ENCODE results near the gene IRF3.

DNA sequence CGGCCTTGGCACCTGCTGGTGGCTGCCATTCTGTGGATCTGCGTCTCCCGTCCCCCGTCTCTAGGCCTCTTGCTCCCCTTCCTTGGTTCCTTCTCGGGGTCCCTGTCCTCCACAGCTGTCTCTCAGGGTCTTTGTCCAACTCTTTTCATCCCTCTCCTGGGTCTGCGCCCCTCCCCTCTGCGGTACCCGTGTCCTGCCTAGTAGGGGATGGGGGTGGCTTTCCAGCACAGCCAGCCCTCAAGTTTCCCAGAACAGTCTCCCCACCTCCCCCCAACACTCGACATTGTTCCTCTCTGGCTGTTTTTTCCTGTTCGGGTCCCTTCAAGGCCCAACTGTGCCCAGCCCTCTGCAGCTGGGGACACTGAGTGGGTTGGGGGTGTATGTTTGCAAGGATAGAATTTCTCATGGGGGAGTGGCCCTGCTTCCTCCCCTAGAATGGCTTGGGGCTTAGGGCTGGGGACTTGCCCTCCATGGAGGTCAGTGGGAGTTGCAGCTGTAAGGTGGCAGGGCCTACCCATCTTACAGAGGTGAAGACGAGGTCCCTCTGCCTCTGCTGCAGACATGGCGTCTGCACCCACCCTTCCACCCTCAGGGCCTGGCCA lies 23.0 kb upstream of the IRF3 start:
- TF ChIP-seq CTCF (IDR thresholded peaks at IDR 0.05) = no peak
- TF ChIP-seq POLR2A (IDR thresholded peaks at IDR 0.05) = no peak
- TF ChIP-seq POLR2AphosphoS5 (IDR thresholded peaks at IDR 0.05) = no peak
- no peak for TF ChIP-seq EP300 (IDR thresholded peaks at IDR 0.05)
